ENCODE measurements around the gene C1orf35.

Gene C1orf35

GRCh38 chr1:228145463-228146416, 42.6 kb upstream of the C1orf35 start:
- Mint-ChIP-seq H3K27me3 (no peaks in the 10 kb centered on the region), H3K9me3 (no peaks in the 10 kb centered on the region), H3K27ac (no peak overlapping the region), H3K4me3 (no peak overlapping the region), H3K4me1 (peaks cover 16% of the 10 kb centered on the region), H3K36me3 (peaks cover 3% of the 10 kb centered on the region)
- ATAC-seq (ENCODE audit: low read depth) (no peak), DNase-seq (ENCODE audit: low spot score in 2 of 2) (no peak)

- Mint-ChIP-seq H3K36me3 (peaks cover 3% of the 10 kb centered on the region), H3K27me3 (no peaks in the 10 kb centered on the region), H3K27ac (no peak overlapping the region), H3K4me1 (peaks cover 16% of the 10 kb centered on the region), H3K9me3 (no peaks in the 10 kb centered on the region), H3K4me3 (no peak overlapping the region)
- ATAC-seq (ENCODE audit: low read depth) (no peak), DNase-seq (ENCODE audit: low spot score in 2 of 2) (no peak)
Observed at GRCh38 chr1:228144993-228145343, 41.8 kb upstream of the C1orf35 start.

GRCh38 chr1:228144193-228144992, 41.3 kb upstream of the C1orf35 start:
- Mint-ChIP-seq H3K9me3 (no peaks in the 10 kb centered on the region), H3K27me3 (no peaks in the 10 kb centered on the region), H3K4me1 (peaks cover 16% of the 10 kb centered on the region), H3K4me3 (no peak overlapping the region), H3K36me3 (peaks cover 3% of the 10 kb centered on the region), H3K27ac (no peak overlapping the region)
- no peak for DNase-seq (ENCODE audit: low spot score in 2 of 2)
- no peak for ATAC-seq (ENCODE audit: low read depth)

GRCh38 chr1:228143480-228144192, 40.5 kb upstream of the C1orf35 start:
- Mint-ChIP-seq H3K27me3 (no peaks in the 10 kb centered on the region), H3K4me3 (peak overlapping the region; percentile 43), H3K4me1 (peaks cover 16% of the 10 kb centered on the region), H3K36me3 (peaks cover 1% of the 10 kb centered on the region), H3K9me3 (no peaks in the 10 kb centered on the region), H3K27ac (no peak overlapping the region)
- no peak for ATAC-seq (ENCODE audit: low read depth)
- peak in 1 of 2 donors; percentile 8 for DNase-seq (ENCODE audit: low spot score in 2 of 2)

GRCh38 chr1:228142701-228143136, 39.6 kb upstream of the C1orf35 start:
- Mint-ChIP-seq H3K9me3 (no peaks in the 10 kb centered on the region), H3K27ac (no peak overlapping the region), H3K36me3 (peaks cover 1% of the 10 kb centered on the region), H3K4me3 (peak overlapping the region; percentile 27), H3K27me3 (no peaks in the 10 kb centered on the region), H3K4me1 (peaks cover 18% of the 10 kb centered on the region)
- ATAC-seq (ENCODE audit: low read depth) (no peak), DNase-seq (ENCODE audit: low spot score in 2 of 2) (peak in 1 of 2 donors; percentile 9)

GRCh38 chr1:228142155-228142691, 39.1 kb upstream of the C1orf35 start:
- Mint-ChIP-seq H3K36me3 (peaks cover 1% of the 10 kb centered on the region), H3K27ac (no peak overlapping the region), H3K4me3 (peak overlapping the region; percentile 27), H3K4me1 (peaks cover 20% of the 10 kb centered on the region), H3K9me3 (no peaks in the 10 kb centered on the region), H3K27me3 (no peaks in the 10 kb centered on the region)
- ATAC-seq (ENCODE audit: low read depth) (no peak), DNase-seq (ENCODE audit: low spot score in 2 of 2) (peak in 1 of 2 donors; percentile 12)

GRCh38 chr1:228141226-228142044, 38.3 kb upstream of the C1orf35 start:
- Mint-ChIP-seq H3K27ac (peak overlapping the region; percentile 91), H3K4me1 (peaks cover 21% of the 10 kb centered on the region), H3K9me3 (no peaks in the 10 kb centered on the region), H3K4me3 (peak overlapping the region; percentile 90), H3K36me3 (peaks cover 1% of the 10 kb centered on the region), H3K27me3 (no peaks in the 10 kb centered on the region)
- ATAC-seq (ENCODE audit: low read depth) (no peak), DNase-seq (ENCODE audit: low spot score in 2 of 2) (peak in 1 of 2 donors; percentile 12)

- H3K27me3 Mint-ChIP-seq, result no peaks in the 10 kb centered on the region
- peak overlapping the region; percentile 91 for H3K27ac Mint-ChIP-seq
- peaks cover 21% of the 10 kb centered on the region for H3K4me1 Mint-ChIP-seq
- DNase-seq (ENCODE audit: low spot score in 2 of 2) (no peak), ATAC-seq (ENCODE audit: low read depth) (no peak)
- peak overlapping the region; percentile 90 for H3K4me3 Mint-ChIP-seq
- H3K36me3 Mint-ChIP-seq, result peaks cover 1% of the 10 kb centered on the region
- H3K9me3 Mint-ChIP-seq, result no peaks in the 10 kb centered on the region
Observed at GRCh38 chr1:228140724-228141225, 37.6 kb upstream of the C1orf35 start.

- no peaks in the 10 kb centered on the region for H3K27me3 Mint-ChIP-seq
- H3K9me3 Mint-ChIP-seq, result no peaks in the 10 kb centered on the region
- H3K27ac Mint-ChIP-seq, result peak within 1 kb of the TSS; percentile 91
- DNase-seq (ENCODE audit: low spot score in 2 of 2), result peak; percentile 99 to 100
- ATAC-seq (ENCODE audit: low read depth), result peak; percentile 75
- H3K4me1 Mint-ChIP-seq, result peaks cover 21% of the 10 kb centered on the region
- H3K4me3 Mint-ChIP-seq, result peak within 1 kb of the TSS; percentile 90
- peaks cover 1% of the 10 kb centered on the region for H3K36me3 Mint-ChIP-seq
Observed at GRCh38 chr1:228139931-228140723, 37.0 kb upstream of the C1orf35 start, which contains the start of gene GUK1. GUK1 (plus strand) TSS chr1:228140279; CDS start chr1:228140303, 24 bp downstream.

- H3K27me3 Mint-ChIP-seq, result peaks cover 2% of the 10 kb centered on the region
- H3K27ac Mint-ChIP-seq, result peak overlapping the region; percentile 91
- no peaks in the 10 kb centered on the region for H3K36me3 Mint-ChIP-seq
- DNase-seq (ENCODE audit: low spot score in 2 of 2) (no peak), ATAC-seq (ENCODE audit: low read depth) (no peak)
- H3K9me3 Mint-ChIP-seq, result no peaks in the 10 kb centered on the region
- H3K4me3 Mint-ChIP-seq, result peak overlapping the region; percentile 90
- peaks cover 21% of the 10 kb centered on the region for H3K4me1 Mint-ChIP-seq
Observed at GRCh38 chr1:228139406-228139930, 36.3 kb upstream of the C1orf35 start.

- Mint-ChIP-seq H3K27me3 (peaks cover 2% of the 10 kb centered on the region), H3K9me3 (no peaks in the 10 kb centered on the region), H3K4me1 (peaks cover 12% of the 10 kb centered on the region), H3K27ac (peak overlapping the region; percentile 91), H3K36me3 (no peaks in the 10 kb centered on the region), H3K4me3 (no peak overlapping the region)
- ATAC-seq (ENCODE audit: low read depth) (no peak), DNase-seq (ENCODE audit: low spot score in 2 of 2) (no peak)
Observed at GRCh38 chr1:228136901-228137300, 33.8 kb upstream of the C1orf35 start.

GRCh38 chr1:228134591-228134990, 31.5 kb upstream of the C1orf35 start:
- Mint-ChIP-seq H3K27ac (no peak overlapping the region), H3K27me3 (peaks cover 2% of the 10 kb centered on the region)
- ATAC-seq (ENCODE audit: low read depth), result no peak

More at GRCh38 chr1:228134591-228134990, 31.5 kb upstream of the C1orf35 start:
- no peak for DNase-seq (ENCODE audit: low spot score in 2 of 2)
- H3K4me1 Mint-ChIP-seq, result peaks cover 6% of the 10 kb centered on the region
- H3K4me3 Mint-ChIP-seq, result no peak overlapping the region
- H3K36me3 Mint-ChIP-seq, result no peaks in the 10 kb centered on the region
- no peaks in the 10 kb centered on the region for H3K9me3 Mint-ChIP-seq

Measured in memory B cell (primary cell).